DMS53 treated with DMSO at 0.1 percent for 48 hours (cell line): Measurements from ENCODE around the gene USP17L22.
"Not testable (repeated sequence)": the region's sequence is repeated elsewhere in the genome, so short reads cannot be mapped to it uniquely, and the experiment has no call there.

ENCODE experiments used
- DNase-seq: peaks from one replicate; lab custom pipeline; 2025; ENCODE audit not compliant: unreplicated experiment; lab: John Stamatoyannopoulos, UW

USP17L22 gene

DNA sequence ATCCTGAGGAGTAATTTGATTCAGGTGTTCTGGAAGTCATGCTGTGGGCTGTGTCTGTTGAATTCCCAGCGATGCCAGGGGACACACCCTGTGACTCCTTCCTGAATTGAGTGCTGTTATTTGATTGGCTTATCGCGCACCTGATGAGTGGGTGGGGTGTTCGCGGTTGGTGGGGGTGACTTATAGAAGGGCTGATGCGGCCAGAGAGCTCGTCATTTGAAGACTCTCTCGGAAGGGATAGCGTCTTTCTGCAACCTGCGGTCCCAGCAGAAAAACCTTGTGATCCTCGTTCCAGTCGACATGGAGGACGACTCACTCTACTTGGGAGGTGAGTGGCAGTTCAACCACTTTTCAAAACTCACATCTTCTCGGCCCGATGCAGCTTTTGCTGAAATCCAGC, at the start of gene USP17L22:
Gene USP17L22 (plus strand): TSS at position 301 of the 400 bp plus-strand sequence. CDS start 0 bp downstream, at position 301.
- not testable (repeated sequence) for DNase-seq

- not testable (repeated sequence) for DNase-seq
These were observed 47.6 kb upstream of the USP17L22 start, which contains the start of gene USP17L12 for GRCh38 chr4:9219852-9220251. Gene USP17L12 (plus strand): TSS chr4:9220152. CDS start chr4:9220152, 0 bp downstream.

GRCh38 chr4:9224596-9224995, 42.8 kb upstream of the USP17L22 start, which contains the start of gene USP17L13:
Gene USP17L13 (plus strand): TSS chr4:9224896. CDS start chr4:9224896, 0 bp downstream.
- DNase-seq = not testable (repeated sequence)

DNA sequence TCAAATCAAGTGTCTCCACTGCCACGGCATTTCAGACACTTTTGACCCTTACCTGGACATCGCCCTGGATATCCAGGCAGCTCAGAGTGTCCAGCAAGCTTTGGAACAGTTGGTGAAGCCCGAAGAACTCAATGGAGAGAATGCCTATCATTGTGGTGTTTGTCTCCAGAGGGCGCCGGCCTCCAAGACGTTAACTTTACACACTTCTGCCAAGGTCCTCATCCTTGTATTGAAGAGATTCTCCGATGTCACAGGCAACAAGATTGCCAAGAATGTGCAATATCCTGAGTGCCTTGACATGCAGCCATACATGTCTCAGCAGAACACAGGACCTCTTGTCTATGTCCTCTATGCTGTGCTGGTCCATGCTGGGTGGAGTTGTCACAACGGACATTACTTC, 37.2 kb upstream of the USP17L22 start:
- not testable (repeated sequence) for DNase-seq

DNA sequence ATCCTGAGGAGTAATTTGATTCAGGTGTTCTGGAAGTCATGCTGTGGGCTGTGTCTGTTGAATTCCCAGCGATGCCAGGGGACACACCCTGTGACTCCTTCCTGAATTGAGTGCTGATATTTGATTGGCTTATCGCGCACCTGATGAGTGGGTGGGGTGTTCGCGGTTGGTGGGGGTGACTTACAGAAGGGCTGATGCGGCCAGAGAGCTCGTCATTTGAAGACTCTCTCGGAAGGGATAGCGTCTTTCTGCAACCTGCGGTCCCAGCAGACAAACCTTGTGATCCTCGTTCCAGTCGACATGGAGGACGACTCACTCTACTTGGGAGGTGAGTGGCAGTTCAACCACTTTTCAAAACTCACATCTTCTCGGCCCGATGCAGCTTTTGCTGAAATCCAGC, 33.3 kb upstream of the USP17L22 start, which contains the start of gene USP17L15:
Gene USP17L15 (plus strand): TSS at position 301 of the 400 bp plus-strand sequence. CDS start 0 bp downstream, at position 301.
- DNase-seq = not testable (repeated sequence)

DNA sequence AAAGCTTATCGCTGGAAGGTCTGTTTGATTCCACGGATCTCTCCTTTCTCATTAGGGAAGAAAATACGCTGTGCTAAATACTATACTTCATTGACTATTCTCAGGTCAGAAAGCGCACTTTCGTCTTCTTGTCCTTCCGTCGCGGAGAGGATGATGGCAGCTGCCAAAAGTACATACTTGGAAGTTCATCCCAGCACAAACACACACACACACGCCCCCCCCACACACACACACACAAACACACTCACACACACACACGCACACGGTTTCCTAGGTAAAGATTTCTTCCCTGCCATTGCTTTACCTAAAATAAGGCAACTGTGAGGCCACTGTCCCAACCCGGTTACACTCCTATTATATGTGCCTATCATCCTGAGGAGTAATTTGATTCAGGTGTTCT, 29.0 kb upstream of the USP17L22 start:
- not testable (repeated sequence) for DNase-seq

- DNase-seq = not testable (repeated sequence)
These were observed 23.8 kb upstream of the USP17L22 start, which contains the start of gene USP17L17 for GRCh38 chr4:9243579-9243978. Gene USP17L17 (plus strand): TSS chr4:9243879. CDS start chr4:9243879, 0 bp downstream.

DNA sequence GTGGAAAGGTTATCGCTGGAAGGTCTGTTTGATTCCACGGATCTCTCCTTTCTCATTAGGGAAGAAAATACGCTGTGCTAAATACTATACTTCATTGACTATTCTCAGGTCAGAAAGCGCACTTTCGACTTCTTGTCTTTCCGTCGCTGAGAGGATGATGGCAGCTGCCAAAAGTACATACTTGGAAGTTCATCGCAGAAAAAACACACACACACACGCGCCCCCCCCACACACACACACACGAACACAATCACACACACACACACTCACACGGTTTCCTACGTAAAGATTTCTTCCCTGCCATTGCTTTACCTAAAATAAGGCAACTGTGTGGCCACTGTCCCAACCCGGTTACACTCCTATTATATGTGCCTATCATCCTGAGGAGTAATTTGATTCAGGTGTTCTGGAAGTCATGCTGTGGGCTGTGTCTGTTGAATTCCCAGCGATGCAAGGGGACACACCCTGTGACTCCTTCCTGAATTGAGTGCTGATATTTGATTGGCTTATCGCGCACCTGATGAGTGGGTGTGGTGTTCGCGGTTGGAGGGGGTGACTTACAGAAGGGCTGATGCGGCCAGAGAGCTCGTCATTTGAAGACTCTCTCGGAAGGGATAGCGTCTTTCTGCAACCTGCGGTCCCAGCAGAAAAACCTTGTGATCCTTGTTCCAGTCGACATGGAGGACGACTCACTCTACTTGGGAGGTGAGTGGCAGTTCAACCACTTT, 19.3 kb upstream of the USP17L22 start, which contains the start of gene USP17L18:
Gene USP17L18 (plus strand): TSS at position 678 of the 728 bp plus-strand sequence. CDS start 0 bp downstream, at position 678.
- not testable (repeated sequence) for DNase-seq

GRCh38 chr4:9253078-9253477, 14.3 kb upstream of the USP17L22 start, which contains the start of gene USP17L19:
Gene USP17L19 (plus strand): TSS chr4:9253378. CDS start chr4:9253378, 0 bp downstream.
- not testable (repeated sequence) for DNase-seq

DNA sequence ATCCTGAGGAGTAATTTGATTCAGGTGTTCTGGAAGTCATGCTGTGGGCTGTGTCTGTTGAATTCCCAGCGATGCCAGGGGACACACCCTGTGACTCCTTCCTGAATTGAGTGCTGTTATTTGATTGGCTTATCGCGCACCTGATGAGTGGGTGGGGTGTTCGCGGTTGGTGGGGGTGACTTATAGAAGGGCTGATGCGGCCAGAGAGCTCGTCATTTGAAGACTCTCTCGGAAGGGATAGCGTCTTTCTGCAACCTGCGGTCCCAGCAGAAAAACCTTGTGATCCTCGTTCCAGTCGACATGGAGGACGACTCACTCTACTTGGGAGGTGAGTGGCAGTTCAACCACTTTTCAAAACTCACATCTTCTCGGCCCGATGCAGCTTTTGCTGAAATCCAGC, 9.6 kb upstream of the USP17L22 start, which contains the start of gene USP17L20:
Gene USP17L20 (plus strand): TSS at position 301 of the 400 bp plus-strand sequence. CDS start 0 bp downstream, at position 301.
- DNase-seq = not testable (repeated sequence)

- DNase-seq = not testable (repeated sequence)
These were observed 4.8 kb upstream of the USP17L22 start, which contains the start of gene USP17L21 for GRCh38 chr4:9262572-9262971. Gene USP17L21 (plus strand): TSS chr4:9262872. CDS start chr4:9262872, 0 bp downstream.

DNA sequence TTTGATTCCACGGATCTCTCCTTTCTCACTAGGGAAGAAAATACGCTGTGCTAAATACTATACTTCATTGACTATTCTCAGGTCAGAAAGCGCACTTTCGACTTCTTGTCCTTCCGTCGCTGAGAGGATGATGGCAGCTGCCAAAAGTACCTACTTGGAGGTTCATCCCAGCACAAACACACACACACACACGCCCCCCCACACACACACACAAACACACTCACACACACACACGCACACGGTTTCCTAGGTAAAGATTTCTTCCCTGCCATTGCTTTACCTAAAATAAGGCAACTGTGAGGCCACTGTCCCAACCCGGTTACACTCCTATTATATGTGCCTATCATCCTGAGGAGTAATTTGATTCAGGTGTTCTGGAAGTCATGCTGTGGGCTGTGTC, 4.3 kb downstream of the USP17L22 start:
- not testable (repeated sequence) for DNase-seq
